GM21515 (cell line): ENCODE results near the gene PKDCC.

ENCODE experiments used
- ATAC-seq: cut with Tn5 transposase; IDR thresholded peaks from one replicate; pipeline ENCODE4 v1.9.1; 2021; ENCODE audit not compliant: unreplicated experiment

Gene PKDCC

DNA sequence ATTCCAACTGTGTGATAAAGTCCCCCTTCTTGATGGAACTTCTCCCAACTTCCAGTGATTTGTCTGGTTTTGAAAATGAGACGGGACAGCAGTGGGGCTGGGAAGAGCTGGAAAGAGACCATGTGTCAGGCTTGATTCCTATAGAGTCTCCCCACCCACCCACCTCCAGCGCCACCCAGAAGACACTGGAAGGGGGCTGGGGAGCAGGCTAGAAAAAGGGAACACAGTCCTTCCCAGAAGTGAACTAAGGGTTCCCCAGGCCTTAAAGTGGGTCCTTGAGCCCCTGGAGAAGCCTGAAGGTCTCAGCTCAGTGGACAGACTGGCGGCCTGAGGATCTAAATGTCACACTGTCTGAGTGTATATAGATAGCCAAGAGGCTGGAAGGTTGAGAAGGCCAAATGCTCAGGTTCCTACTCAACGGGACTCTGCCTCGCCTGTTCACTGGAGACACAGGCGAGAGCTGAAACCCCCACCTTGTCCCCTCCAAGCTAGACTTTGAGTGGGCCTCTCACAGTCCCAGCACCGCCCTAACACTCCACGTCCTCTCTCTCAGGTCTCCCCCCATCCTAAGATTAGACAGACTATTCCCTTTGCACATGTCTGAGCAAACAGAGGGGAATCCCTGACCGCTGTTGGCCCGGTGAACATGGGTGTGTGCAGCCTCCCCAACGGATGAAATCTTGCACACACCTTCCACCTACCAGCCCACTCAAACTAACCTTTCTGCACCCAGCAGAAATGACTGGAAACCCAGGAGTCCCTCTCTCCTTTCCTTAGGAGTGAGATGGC, 1.6 kb downstream of the PKDCC start:
- ATAC-seq, result no peak

DNA sequence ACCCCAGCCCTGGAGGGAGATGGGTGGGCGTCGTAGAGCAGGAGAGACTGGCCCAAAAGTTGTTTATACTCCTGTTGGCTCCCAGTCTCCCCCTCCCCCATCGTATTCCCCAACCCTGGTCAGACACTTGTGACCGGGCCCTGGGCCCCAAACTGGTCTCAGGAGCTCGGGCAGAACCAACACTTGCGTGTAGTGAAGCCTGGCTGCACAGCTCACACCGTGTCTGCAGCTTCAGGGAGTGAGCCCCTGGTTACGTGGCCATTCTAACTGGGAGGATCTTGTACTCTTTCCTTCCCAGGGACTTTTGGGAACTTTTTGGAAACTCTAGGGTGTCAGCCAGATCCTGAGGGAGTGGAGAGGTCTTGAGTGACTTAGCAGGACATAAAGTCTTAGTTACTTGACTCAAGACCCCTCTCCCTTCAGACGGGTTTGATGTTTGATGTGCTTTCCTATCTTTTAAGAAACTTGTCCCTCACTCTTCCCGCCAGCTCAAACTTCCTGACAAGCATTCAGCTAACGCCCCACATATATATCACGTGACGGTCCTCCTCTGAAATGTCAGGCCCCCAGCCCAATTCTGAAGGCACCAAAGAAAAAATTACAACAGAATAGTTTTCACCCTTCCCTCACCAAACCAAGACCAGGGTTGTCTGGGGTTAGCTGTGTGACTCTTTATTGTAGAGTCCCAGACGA, 2.3 kb downstream of the PKDCC start:
- no peak for ATAC-seq

DNA sequence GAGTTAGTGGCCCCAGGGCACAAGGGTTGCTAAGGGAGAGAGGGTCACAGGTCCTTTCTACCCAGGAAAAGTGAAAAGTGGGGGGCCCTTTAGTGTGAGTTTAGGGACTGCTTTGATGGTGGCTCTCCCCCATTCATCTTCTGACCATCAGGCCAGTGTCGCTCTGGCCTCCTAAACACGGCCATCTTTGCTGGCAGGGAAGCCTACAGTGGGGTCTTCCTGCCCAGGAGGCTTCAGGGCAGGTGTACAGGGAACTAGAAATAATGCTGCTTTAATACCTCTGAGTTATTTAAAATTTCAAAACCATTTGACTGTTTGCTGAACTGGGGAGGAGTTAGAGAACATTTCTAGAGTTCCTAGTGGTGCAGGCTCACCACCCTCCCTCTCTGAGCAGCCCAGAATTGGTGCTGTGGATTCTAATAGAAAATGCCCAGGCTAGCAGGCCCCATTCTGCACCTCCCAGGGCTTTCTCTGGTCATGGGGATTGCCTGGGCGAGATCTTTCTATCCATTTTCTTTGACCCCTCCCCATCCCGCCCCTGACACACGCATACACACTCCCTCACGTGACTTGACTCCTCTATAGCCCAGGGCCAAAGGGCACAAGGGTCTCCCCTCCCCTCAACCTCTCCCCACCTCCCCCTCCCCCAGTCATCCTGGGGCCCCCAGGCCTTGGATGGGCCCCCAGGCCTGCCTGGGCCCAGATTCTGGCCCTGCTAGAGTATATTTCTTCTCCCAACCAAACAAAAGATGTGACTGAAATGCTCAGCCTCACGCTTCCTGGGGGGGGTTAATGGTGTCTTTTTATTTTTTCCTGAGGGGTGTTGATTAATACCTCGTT, 3.1 kb downstream of the PKDCC start:
- no peak for ATAC-seq

DNA sequence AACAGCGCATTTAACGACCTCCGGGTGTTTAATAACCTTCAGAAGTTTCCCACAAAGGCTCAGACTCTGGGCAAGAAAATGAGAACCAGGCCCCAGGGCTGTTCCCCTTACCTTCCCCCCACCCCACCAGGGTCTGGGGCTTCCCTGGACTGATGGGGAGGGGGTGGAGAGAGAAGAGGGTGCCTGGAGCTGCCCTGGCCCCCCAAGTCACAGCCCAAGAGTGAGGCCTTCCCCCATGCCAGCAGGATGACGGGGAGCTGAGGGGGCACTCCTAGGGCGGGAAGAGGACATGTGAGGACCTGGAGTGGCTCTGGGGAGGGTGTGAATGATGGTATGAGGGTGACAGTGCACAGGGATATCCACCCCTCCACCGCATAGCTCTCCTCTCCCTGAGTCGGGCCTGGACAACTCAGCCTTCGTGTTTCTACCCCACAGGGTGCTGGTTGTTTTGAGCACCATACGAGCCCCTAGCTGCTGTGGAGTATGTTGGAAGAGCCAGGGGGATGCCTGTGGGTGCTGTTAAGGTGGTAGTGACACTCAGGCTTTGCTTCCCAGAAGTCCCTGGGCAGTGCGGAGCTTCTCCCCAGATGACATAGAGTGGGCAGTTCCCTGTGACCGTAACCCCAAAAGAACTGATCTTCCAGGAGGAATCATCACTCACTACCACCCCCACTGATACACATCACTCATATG, 3.9 kb downstream of the PKDCC start:
- no peak for ATAC-seq

DNA sequence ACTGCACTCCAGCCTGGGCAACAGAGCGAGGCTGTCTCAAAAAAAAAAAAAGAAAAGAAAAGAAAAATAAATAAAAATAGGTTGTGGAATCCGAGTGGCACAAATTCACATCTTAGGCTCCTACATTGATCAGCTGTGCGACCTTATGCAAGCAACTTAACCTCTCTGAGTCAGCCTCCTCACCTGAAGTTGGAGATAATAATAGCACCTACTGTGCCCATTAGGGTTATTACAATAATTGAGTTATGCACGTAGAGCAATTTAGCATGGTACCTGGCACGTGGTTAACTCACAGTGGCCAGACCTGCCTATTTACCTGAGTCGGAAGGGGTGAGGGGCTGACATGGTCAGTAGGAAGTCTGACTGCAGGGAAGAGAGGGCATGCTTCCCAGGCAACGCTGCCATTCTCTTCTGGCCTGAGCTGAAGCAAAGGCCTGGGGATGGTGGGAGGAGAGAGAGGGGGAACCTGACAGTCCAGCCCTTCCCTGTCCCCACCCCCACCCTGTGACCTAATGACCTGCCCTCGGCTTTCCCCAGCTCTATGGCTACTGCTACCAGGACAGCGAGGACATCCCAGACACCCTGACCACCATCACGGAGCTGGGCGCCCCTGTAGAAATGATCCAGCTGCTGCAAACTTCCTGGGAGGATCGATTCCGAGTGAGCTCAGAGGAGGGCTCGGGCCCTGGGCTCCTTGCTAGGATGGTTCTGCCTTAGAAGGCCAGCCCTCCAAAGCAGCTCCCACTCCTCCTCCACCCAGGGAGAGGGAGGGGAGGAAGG, 5.1 kb downstream of the PKDCC start:
- ATAC-seq, result no peak

DNA sequence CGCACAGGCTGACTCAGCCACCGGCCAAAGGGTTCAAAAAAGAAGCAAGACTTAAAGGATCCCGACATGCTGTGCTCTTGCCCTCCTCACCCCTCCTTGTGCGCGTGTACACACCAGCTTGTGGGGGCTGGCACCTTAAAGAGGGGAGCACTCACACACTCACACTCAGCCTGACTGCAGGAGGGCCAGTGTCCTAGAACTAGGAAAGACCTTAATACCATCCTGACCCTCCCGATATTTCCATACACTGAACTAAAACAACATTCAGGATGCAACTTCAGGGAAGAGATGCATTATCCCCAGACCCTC, 5.6 kb downstream of the PKDCC start:
- no peak for ATAC-seq

DNA sequence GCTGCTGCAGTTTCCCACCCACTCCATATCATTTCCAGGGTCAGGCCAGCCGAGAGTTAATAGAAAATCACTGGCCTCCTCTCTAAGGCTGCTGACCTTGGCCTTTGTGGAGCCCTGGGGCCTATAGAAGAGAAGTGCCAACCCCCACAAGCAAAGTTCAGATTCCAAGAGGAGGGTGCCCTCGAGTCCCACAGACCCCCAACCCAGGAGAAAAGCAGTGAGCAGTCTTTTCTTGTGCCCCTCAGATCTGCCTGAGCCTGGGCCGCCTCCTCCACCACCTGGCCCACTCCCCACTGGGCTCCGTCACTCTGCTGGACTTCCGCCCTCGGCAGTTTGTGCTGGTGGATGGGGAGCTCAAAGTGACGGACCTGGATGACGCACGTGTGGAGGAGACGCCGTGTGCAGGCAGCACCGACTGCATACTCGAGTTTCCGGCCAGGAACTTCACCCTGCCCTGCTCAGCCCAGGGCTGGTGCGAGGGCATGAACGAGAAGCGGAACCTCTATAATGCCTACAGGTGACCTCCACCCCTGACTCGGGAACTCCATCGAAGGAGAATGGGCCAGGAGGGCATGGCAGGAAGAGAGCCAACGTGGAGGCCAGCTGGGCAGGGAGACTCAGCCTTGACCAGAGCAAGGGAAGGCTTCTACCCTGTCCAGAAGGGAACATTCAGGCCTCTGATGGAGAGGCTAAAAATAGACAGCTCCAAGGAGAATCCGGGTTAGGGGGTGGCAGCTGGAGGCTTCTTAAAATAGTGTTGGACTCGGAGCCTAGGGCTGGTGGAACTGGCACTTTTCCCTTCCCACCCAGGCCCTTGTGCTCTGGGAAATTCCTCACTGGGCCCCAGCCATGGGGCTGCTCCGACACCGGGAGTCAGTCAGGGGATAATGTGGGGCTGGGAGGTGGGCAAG, 6.2 kb downstream of the PKDCC start:
- ATAC-seq, result no peak

DNA sequence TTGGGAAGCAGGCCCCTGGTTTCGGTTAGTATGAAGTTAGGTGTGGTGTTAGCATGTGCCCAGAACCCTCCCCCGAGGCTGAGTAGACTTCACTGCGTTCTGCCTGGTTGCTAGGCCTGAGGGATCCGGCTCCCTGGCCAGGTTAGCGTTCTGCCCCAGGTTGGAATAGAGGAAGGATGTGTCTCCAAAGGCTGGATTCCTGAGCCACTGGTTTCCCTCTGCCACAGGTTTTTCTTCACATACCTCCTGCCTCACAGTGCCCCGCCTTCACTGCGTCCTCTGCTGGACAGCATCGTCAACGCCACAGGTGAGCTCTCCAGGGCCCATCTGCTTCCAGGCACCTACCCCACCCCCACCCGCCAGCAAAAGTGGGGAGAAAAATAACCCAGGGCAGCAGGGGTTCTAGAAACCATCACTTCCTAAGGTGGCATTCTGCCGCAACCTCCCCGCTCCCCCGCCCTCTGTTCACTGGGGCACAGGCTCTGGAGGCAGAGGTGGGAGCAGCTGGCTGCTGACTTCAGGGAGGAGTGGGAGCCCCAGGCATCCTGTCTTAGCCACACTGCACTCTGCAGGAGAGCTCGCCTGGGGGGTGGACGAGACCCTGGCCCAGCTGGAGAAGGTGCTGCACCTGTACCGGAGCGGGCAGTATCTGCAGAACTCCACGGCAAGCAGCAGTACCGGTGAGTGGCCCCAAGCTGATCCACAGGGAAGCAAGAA, 7.1 kb downstream of the PKDCC start:
- no peak for ATAC-seq

DNA sequence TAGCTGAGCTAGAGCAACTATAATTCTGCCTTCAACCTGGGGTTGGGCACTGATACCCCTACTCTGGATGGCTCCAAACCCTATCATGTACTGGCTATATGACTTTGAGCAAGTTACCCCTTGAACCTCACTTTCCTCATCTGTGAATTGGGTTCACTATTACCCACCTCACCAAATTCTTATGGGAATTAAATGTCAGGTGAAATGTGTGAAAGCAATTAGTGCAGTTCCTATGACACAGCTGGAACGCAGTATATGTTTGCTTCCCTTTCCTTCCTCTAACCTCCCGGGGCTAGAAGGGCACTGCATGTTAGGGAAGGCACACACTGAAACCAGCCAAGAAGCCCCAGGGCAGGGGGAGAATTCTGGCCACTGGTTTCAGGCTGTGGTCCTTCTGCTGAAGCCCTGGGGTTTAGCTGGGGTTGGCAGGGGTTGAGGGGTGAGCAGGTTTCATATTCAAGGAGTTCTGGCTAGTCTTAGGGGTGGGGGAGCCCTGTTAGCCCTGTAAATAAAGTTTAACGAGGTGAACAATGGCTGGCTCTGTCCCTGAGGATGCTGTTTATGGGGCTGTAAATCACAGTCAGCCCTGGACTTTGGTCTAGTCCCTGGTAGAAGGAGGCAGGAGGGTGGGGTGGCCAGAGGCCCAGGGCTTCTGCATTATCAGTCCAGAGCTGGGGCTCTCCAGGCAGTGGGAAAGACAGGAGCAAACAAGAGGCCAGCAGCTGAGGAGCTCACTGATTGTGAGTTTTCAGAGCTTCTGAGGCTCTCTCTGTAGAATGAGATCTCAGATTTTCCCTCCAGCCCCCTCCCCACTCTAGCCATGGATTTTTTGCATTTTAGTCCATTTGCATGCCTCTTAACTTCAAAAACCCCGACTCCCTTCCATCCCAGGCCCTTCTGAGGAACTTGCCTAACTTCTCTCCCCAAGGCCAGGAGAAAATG, 8.0 kb downstream of the PKDCC start:
- no peak for ATAC-seq

DNA sequence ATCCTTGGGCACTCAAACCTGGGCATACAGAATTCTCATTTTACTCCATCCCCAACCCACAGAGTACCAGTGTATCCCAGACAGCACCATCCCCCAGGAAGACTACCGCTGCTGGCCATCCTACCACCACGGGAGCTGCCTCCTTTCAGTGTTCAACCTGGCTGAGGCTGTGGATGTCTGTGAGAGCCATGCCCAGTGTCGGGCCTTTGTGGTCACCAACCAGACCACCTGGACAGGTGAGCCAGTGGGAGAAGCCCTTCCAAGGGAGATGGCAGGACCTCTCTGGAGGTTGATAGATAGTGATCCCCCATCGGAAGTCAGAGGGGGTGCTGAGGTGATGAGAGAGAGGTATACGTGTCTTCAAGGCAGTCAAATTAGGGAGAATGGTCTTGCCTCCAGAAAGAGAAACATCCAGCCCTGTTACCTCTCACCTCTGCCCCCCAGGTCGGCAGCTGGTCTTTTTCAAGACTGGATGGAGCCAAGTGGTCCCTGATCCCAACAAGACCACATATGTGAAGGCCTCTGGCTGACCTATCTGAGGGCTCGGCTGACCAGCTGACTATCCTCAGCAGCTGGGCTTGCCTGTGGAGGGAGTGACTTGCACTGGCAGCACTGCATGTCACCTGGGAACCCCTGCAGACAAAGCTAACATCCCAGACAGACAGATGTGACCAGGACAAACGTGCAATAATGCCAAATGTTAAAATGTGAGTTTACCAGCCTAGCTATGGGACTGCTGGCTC, 9.5 kb downstream of the PKDCC start:
- ATAC-seq, result no peak

DNA sequence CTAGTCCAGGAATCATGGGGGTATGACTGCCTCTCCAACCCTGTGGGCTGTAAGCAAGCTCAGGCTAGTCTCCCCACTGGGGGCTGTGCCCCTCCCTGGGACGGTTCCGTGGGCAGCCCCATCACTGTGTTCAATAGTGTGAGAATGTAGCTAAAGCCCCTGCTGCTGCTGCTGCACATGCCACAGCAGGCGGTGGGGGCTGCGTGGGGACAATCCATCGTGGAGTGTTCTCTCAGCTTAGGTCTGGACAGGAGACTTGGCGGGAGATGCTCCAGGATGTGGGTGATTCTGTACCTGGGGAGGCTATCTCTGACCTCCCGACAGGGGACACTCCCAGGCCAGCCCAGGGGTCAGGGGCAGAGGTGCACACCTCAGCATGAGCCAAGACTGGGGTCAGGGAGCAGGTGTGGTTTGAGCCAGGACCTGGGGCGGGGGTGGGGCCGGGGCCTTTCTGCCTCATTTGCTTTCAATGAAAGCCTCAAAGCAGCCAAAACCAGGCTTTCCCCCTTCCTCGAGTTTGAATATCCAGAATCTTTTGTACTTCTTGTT, 10.2 kb downstream of the PKDCC start:
- no peak for ATAC-seq

DNA sequence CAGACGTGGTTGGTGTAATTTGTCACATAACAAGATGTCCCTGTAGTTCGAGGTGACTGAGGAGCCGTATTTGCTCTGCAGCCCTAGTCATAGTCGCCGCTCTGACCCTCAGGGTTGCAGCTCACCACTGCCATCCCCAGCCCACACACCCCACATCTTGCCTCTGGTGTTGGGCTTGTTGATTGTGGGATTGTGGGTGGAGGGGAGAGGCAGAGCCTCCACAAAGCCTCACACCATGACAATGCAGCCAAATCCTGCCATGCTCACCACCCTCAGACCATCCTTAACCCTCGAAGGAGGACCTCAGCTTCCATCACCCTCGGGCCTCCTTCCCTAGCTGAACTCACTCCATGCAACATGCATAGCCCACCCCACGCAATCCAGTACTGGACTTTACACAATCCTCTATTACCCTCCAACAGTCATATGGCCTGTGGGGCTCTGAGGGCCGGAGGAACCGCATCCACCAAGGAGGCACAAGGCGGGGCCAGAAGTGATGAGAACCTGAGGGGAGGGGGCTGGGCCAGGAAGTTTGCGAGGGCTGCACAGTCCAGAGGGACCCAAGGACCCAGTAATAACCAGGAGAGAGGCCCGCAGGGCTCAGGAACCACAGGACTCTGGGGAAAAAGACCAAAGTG, 11.6 kb downstream of the PKDCC start:
- no peak for ATAC-seq

DNA sequence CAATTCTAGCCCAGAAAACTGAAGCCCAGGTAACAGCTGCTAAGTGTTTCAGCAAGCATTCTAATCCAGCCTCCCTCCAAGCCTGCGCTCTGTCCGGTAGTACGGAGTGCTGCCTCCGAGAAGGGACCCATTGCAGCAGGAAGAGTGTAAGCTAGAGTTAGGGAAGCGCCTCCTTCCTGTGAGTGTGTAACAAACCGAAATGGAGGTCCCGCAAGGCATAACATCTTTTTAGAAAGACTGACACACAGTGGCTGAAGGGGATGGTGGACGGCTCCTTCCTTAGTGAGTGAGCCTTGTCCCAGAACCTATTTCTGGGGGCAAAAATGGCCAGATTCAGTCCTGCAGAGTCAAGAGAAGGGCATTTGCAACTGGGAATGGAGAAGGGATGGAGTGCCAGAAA, 12.2 kb downstream of the PKDCC start:
- ATAC-seq, result no peak

DNA sequence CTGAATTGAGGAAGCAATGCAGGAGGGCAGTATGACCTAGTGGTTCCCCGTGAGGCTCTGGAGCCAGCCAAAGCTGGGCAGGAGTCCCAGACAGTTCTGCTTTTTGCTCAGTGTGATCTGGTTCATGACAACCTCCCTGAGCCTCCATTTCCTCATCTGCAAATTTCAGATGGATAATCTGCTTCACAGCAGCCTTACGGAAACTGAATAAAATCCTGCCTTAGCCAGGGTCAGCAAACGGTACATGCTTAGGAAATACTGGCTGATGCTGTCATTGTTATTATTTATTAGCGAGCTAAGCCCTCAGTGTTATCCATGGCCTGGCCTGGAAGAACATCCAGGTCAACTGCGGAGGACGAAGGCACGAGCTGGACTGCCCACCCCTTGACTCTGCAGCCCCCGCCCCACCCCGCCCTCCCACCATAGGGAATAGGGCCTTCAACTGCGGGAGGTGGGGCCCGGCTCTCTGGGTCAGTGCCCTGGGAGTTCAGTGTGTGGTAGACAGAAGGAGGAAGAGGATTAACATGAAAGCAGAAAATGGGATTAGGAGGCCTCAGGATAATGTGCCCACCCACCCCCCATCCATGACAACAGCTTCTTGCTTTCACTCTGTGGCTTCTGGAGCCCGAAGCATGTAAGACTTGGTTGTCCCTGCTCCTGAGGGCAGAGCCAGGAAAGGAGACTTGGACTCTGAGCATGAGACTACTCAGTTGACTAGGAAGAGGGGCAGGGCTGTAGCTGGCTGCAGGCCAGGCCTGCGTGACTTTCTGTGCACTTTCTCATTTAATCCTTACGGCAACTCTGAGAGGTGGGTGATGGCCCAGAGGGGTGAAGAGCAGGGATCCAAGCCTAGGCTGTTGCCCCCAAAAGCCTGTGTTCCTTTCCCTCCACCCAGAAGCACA, 13.1 kb downstream of the PKDCC start:
- no peak for ATAC-seq

DNA sequence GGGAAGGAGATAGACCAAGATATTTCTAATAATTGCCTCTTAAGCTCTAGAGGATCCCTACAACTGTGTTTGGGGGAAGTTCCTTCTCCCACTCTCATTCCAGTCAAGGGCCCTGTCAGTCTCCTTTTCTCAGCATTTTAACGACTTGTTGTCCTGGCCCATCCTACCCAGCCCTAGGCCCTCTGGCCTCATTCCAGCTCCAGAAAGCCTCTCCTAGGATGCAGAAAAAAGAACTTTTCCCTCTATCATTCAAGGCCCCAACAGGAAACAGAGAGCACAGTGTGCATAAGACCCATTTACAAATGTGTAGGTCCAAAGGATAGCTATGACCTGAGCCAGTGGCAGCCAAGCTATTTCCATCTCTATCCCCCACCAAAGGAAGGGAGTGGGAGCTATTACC, 14.0 kb downstream of the PKDCC start:
- no peak for ATAC-seq
